ENCODE data around the gene SORCS2.

The SORCS2 gene

GRCh38 chr4:7228734-7229133 lies 36.4 kb downstream of the SORCS2 start (continued):
- TF ChIP-seq, protein P1, sequence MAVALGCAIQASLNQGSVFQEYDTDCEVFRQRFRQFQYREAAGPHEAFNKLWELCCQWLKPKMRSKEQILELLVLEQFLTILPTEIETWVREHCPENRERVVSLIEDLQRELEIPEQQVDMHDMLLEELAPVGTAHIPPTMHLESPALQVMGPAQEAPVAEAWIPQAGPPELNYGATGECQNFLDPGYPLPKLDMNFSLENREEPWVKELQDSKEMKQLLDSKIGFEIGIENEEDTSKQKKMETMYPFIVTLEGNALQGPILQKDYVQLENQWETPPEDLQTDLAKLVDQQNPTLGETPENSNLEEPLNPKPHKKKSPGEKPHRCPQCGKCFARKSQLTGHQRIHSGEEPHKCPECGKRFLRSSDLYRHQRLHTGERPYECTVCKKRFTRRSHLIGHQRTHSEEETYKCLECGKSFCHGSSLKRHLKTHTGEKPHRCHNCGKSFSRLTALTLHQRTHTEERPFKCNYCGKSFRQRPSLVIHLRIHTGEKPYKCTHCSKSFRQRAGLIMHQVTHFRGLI (tag by site-specific recombination; IDR thresholded peaks at IDR 0.05), result no peak
- TF ChIP-seq SP7 (tag by site-specific recombination; IDR thresholded peaks at IDR 0.05) (no peak), ZNF701 (tag by site-specific recombination; IDR thresholded peaks at IDR 0.05) (no peak), ZFP3 (tag by site-specific recombination; IDR thresholded peaks at IDR 0.05; ENCODE audit: low read depth) (no peak), ZNF768 (tag by site-specific recombination; IDR thresholded peaks at IDR 0.05) (no peak), ZNF223 (tag by site-specific recombination; IDR thresholded peaks at IDR 0.05) (no peak)

- H3K4me3 ChIP-seq (ENCODE audit: low read depth, low read length), result no peak overlapping the region
- H3K9me3 ChIP-seq (ENCODE audit: control insufficient read depth, insufficient read depth, low read depth, low read length), result no peaks in the 10 kb centered on the region
- no peak overlapping the region for H3K27ac ChIP-seq (ENCODE audit: extremely low read depth, low read depth, low read length)
- H3K36me3 ChIP-seq (ENCODE audit: control insufficient read depth in 2 of 2, insufficient read depth in 1 of 2, low read length in 2 of 2), result no peaks in the 10 kb centered on the region
- POLR2A ChIA-PET, result no interaction called here
- no peak for TF ChIP-seq ZNF544 (tag by site-specific recombination; IDR thresholded peaks at IDR 0.05)
- TF ChIP-seq ZIC2 (tag by site-specific recombination; IDR thresholded peaks at IDR 0.05), result no peak
- no peak for TF ChIP-seq ZNF16 (tag by site-specific recombination; IDR thresholded peaks at IDR 0.05; ENCODE audit: low read depth)
- no peak for TF ChIP-seq YY1 (tag by site-specific recombination; IDR thresholded peaks at IDR 0.05)
- no peak for TF ChIP-seq ZNF501 (tag by site-specific recombination; IDR thresholded peaks at IDR 0.05)
- no peak for TF ChIP-seq KLF16 (tag by site-specific recombination; IDR thresholded peaks at IDR 0.05)
- no peak for TF ChIP-seq ZNF239 (tag by site-specific recombination; IDR thresholded peaks at IDR 0.05)
- TF ChIP-seq ZNF138 (tag by site-specific recombination; IDR thresholded peaks at IDR 0.05; ENCODE audit: borderline replicate concordance), result no peak
- no peak for TF ChIP-seq PRDM1 (tag by site-specific recombination; IDR thresholded peaks at IDR 0.05)
- no peak for TF ChIP-seq ZNF426 (tag by site-specific recombination; IDR thresholded peaks at IDR 0.05)
- TF ChIP-seq EGR2 (tag by site-specific recombination; IDR thresholded peaks at IDR 0.05; ENCODE audit: low read depth), result no peak
- TF ChIP-seq ZSCAN23 (tag by site-specific recombination; IDR thresholded peaks at IDR 0.05), result no peak
- no peaks in the 10 kb centered on the region for H3K4me1 ChIP-seq (ENCODE audit: control insufficient read depth, insufficient read depth, low read length)
- CTCF ChIA-PET, result interaction anchor here (0.6 kb wide), 1 partner anchor 488 kb away, joined by 3 read pairs; no protein-coding TSS in a partner anchor
These were observed 39.8 kb downstream of the SORCS2 start for GRCh38 chr4:7232061-7232650.

DNA sequence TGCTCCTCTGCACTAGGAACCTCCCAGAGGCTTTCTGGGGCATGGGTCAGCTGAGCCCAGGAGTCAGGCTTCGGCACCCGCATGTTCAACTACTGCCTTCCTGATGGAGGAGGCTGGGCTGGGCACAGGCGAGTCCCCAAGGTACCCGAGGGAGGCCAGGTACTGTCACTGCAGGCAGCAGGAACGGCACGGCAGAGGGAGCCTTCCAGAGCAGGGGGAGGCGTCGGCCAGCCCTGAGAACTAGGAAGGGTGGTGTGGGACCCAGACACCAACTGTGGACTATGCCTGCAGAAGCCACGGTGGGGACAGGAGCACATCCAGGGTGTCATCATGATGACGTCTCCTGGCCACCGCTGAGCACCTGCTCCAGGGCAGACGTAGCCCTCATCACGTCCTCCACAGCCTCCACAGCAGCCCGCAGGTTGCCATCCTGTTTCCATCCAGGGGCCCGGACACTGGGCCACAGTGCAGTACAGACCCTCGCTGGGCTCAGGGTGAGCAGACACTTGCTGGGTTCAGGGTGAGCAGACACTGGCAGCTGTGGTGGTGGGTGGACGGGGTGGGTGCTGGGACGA lies 40.8 kb downstream of the SORCS2 start:
- H3K4me3 ChIP-seq (ENCODE audit: low read depth, low read length), result no peak overlapping the region
- no peak overlapping the region for H3K27ac ChIP-seq (ENCODE audit: extremely low read depth, low read depth, low read length)
- H3K36me3 ChIP-seq (ENCODE audit: control insufficient read depth in 2 of 2, insufficient read depth in 1 of 2, low read length in 2 of 2), result no peaks in the 10 kb centered on the region
- no peaks in the 10 kb centered on the region for H3K9me3 ChIP-seq (ENCODE audit: control insufficient read depth, insufficient read depth, low read depth, low read length)
- ChIA-PET POLR2A (no interaction called here), CTCF (no interaction called here)
- no peak for TF ChIP-seq SP7 (tag by site-specific recombination; IDR thresholded peaks at IDR 0.05)
- no peak for TF ChIP-seq ZXDB (tag by site-specific recombination; IDR thresholded peaks at IDR 0.05)
- no peak for TF ChIP-seq ZNF121 (tag by site-specific recombination; IDR thresholded peaks at IDR 0.05)
- TF ChIP-seq ZNF670 (tag by site-specific recombination; IDR thresholded peaks at IDR 0.05; ENCODE audit: low read depth), result no peak
- TF ChIP-seq ZNF324 (tag by site-specific recombination; IDR thresholded peaks at IDR 0.05), result no peak
- no peaks in the 10 kb centered on the region for H3K4me1 ChIP-seq (ENCODE audit: control insufficient read depth, insufficient read depth, low read length)

Data from HEK293 (cell line).